ENCODE measurements around the gene VPS29. TPM values are rescaled to one million over a fixed set of nuclear protein-coding genes. Genes with fewer than 3 reads are reported as not detected.

The VPS29 gene
- total RNA-seq, 1 experiment from 2014 or later, result 66.3 TPM

DNA sequence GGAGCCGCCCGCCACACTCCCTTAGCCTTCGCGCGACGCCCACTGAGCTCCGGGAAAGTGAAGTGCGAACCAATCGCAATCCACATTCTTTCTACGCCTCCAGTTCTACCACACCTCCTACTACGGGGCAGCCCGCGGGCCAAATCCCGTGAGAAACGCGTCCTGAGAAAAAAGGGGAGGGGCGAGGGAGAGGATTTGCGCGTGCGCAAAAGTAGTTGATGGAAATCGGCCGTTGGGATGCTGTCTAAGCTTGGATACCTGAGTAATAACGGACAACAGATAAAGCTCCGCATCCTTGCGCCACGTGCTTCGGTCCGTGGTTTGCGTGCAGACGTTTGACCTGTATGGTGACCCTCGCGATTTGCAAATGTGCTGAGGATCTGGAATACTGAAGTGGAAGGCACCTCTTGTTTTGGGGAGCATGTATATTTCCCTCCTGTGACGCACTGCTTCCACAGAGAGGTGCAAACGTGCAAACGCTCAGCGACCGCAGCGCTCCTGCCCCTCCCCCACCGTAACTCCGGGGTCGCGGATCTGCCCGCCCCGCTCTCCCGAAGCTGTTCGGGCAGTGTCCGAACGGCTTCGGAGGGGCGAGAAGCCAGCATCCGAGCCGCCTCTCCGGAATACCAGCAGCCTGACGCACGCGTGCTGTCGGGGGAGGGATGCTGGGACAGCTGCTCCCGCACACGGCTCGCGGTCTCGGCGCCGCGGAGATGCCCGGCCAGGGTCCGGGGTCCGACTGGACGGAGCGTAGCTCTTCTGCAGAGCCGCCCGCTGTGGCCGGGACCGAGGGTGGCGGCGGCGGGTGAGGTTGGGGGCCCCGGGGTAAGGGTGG lies 33.5 kb downstream of the VPS29 start, which contains the start of the genes FAM216A and GPN3 (continued):
- TF ChIP-seq ESRRA (CRISPR knock-in tag; IDR thresholded peaks at IDR 0.05; ENCODE audit: borderline replicate concordance) (no peak), IRF2 (CRISPR knock-in tag; IDR thresholded peaks at IDR 0.05; ENCODE audit: borderline replicate concordance, low read depth) (no peak), KAT7 (CRISPR knock-in tag; IDR thresholded peaks at IDR 0.05; ENCODE audit: borderline replicate concordance) (peak; percentile 64; the same call in 1 of the 2 replicates), CBFB (CRISPR knock-in tag; IDR thresholded peaks at IDR 0.05; ENCODE audit: low read depth) (no peak), TP53 (CRISPR knock-in tag; IDR thresholded peaks at IDR 0.05) (no peak), GABPB1 (CRISPR knock-in tag; IDR thresholded peaks at IDR 0.05) (peak; percentile 49; the same call in 1 of the 2 replicates), NFE2L1 (CRISPR knock-in tag; IDR thresholded peaks at IDR 0.05) (peak; percentile 44; the same call in 1 of the 2 replicates), ZBTB21 (CRISPR knock-in tag; IDR thresholded peaks at IDR 0.05; ENCODE audit: borderline replicate concordance) (0 out of 2 replicates have a peak, but pooled peaks have one; percentile 49), HMGA2 (CRISPR knock-in tag; IDR thresholded peaks at IDR 0.05) (no peak), SOX15 (CRISPR knock-in tag; IDR thresholded peaks at IDR 0.05) (no peak), PRRX2 (CRISPR knock-in tag; IDR thresholded peaks at IDR 0.05) (peak; percentile 18; the same call in 1 of the 2 replicates), ZNF219 (CRISPR knock-in tag; IDR thresholded peaks at IDR 0.05; ENCODE audit: borderline replicate concordance) (no peak), E2F1 (CRISPR knock-in tag; IDR thresholded peaks at IDR 0.05) (peak; percentile 35), NR3C1 (CRISPR knock-in tag; conservative IDR thresholded peaks at IDR 0.05; ENCODE audit: low read depth) (no peak), MAX (CRISPR knock-in tag; IDR thresholded peaks at IDR 0.05) (peak; percentile 77), ETV6 (CRISPR knock-in tag; IDR thresholded peaks at IDR 0.05) (peak; percentile 22), NFATC4 (CRISPR knock-in tag; IDR thresholded peaks at IDR 0.05) (no peak), ATF2 (CRISPR knock-in tag; IDR thresholded peaks at IDR 0.05; ENCODE audit: borderline replicate concordance, low read depth) (no peak), JUN (CRISPR knock-in tag; IDR thresholded peaks at IDR 0.05) (no peak), MXD4 (CRISPR knock-in tag; IDR thresholded peaks at IDR 0.05; ENCODE audit: borderline replicate concordance) (no peak), RORB (CRISPR knock-in tag; IDR thresholded peaks at IDR 0.05) (no peak), ZNF532 (CRISPR knock-in tag; IDR thresholded peaks at IDR 0.05; ENCODE audit: borderline replicate concordance) (no peak), USF2 (CRISPR knock-in tag; IDR thresholded peaks at IDR 0.05) (peak; percentile 69), FOXK1 (CRISPR knock-in tag; IDR thresholded peaks at IDR 0.05) (peak; percentile 83), EMX1 (CRISPR knock-in tag; IDR thresholded peaks at IDR 0.05) (no peak), ZBTB43 (CRISPR knock-in tag; IDR thresholded peaks at IDR 0.05) (peak; percentile 81; the same call in 1 of the 2 replicates)
- TF ChIP-seq, protein P1, sequence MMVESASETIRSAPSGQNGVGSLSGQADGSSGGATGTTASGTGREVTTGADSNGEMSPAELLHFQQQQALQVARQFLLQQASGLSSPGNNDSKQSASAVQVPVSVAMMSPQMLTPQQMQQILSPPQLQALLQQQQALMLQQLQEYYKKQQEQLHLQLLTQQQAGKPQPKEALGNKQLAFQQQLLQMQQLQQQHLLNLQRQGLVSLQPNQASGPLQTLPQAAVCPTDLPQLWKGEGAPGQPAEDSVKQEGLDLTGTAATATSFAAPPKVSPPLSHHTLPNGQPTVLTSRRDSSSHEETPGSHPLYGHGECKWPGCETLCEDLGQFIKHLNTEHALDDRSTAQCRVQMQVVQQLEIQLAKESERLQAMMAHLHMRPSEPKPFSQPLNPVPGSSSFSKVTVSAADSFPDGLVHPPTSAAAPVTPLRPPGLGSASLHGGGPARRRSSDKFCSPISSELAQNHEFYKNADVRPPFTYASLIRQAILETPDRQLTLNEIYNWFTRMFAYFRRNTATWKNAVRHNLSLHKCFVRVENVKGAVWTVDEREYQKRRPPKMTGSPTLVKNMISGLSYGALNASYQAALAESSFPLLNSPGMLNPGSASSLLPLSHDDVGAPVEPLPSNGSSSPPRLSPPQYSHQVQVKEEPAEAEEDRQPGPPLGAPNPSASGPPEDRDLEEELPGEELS (CRISPR knock-in tag; IDR thresholded peaks at IDR 0.05), result no peak; the same call in 1 of the 2 replicates
- TF ChIP-seq, protein P2, sequence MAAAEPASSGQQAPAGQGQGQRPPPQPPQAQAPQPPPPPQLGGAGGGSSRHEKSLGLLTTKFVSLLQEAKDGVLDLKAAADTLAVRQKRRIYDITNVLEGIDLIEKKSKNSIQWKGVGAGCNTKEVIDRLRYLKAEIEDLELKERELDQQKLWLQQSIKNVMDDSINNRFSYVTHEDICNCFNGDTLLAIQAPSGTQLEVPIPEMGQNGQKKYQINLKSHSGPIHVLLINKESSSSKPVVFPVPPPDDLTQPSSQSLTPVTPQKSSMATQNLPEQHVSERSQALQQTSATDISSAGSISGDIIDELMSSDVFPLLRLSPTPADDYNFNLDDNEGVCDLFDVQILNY (CRISPR knock-in tag; IDR thresholded peaks at IDR 0.05), result peak; percentile 33

Data from WTC11 (cell line).